Measurements from ENCODE around the gene PCDHA11.
"Not testable (repeated sequence)": the region's sequence is repeated elsewhere in the genome, so short reads cannot be mapped to it uniquely, and the experiment has no call there.

The PCDHA11 gene, protein sequence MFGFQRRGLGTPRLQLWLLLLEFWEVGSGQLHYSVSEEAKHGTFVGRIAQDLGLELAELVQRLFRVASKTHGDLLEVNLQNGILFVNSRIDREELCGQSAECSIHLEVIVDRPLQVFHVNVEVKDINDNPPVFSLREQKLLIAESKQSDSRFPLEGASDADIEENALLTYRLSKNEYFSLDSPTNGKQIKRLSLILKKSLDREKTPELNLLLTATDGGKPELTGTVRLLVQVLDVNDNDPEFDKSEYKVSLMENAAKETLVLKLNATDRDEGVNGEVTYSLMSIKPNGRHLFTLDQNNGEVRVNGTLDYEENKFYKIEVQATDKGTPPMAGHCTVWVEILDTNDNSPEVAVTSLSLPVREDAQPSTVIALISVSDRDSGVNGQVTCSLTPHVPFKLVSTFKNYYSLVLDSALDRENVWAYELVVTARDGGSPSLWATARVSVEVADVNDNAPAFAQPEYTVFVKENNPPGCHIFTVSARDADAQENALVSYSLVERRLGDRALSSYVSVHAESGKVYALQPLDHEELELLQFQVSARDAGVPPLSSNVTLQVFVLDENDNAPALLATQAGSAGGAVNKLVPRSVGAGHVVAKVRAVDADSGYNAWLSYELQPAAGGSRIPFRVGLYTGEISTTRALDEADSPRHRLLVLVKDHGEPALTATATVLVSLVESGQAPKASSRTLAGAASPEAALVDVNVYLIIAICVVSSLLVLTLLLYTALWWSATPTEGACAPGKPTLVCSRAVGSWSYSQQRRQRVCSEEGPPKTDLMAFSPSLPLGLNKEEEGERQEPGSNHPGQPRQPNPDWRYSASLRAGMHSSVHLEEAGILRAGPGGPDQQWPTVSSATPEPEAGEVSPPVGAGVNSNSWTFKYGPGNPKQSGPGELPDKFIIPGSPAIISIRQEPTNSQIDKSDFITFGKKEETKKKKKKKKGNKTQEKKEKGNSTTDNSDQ

DNA sequence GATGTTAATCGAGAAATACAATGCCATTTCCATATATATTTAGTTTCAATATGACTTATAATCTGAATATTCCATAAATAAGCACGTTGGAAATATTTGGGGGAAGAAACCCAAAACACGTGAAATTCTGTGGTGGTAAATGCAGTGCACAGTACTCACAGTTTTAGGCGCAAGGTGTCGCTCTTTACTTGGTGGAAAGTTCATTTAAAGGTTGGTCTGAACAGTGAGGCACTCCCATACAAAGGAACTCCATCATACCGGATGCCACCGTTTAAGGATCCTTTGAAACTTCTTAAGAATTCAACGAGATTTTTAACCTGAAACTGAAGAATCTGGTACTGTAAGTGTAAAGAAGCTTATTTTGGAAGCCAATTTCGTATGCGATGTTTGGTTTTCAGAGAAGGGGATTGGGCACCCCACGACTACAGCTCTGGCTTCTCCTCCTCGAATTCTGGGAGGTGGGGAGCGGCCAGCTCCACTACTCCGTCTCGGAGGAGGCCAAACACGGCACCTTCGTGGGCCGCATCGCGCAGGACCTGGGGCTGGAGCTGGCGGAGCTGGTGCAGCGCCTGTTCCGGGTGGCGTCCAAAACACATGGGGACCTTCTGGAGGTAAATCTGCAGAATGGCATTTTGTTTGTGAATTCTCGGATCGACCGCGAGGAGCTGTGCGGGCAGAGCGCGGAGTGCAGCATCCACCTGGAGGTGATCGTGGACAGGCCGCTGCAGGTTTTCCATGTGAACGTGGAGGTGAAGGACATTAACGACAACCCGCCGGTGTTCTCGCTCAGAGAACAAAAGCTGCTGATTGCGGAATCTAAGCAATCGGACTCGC lies at the start of gene PCDHA11:
Gene PCDHA11 (plus strand): TSS at position 237 of the 834 bp plus-strand sequence. CDS start 147 bp downstream, at position 384.
- Histone ChIP-seq H3K4me3 (no peak within 1 kb of the TSS), H3K27me3 (no peaks in the 10 kb centered on the region), H3K9ac (no peak within 1 kb of the TSS), H3K36me3 (no peaks in the 10 kb centered on the region), H3K4me1 (no peaks in the 10 kb centered on the region), H4K20me1 (no peaks in the 10 kb centered on the region), H3K9me3 (peaks cover 29% of the 10 kb centered on the region), H3K27ac (no peak within 1 kb of the TSS), H3K4me2 (no peak within 1 kb of the TSS)
- TF ChIP-seq Cebpa-rat (IDR thresholded peaks at IDR 0.05): no peak

DNA sequence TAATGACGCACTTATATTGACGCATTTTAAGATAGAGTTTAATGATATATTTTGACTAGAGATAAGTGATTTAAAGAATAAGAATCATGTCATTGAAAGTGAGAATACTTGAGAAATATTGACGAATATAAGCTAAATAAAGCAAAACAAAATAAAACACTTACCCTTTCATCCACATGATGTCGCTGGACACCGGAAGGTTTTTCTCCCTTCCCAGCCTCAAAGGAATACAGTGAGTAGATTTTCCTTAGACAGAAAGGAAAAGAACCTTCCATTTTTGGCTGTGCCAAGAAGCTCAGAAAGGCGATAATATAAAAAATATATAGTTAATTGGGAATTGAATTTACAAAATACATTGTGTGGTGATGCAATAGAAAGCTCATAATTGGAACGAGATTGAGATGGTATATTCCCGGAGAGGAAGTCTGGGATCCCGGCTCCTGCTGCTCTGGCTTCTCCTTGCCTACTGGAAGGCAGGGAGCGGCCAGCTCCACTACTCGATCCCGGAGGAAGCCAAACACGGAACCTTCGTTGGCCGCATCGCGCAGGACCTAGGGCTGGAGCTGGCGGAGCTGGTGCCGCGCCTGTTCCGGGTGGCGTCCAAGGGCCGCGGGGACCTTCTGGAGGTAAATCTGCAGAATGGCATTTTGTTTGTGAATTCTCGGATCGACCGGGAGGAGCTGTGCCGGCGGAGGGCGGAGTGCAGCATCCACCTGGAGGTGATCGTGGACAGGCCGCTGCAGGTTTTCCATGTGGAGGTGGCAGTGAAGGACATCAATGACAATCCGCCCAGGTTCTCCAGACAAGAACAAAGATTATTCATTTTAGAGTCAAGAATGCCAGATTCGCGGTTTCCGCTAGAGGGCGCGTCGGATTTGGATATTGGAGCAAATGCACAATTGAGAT lies 47.1 kb upstream of the PCDHA11 start, which contains the start of gene PCDHA5:
Gene PCDHA5 (plus strand): TSS at position 239 of the 906 bp plus-strand sequence.
- Histone ChIP-seq H3K9ac (no peak within 1 kb of the TSS), H3K27ac (no peak within 1 kb of the TSS), H3K4me1 (no peaks in the 10 kb centered on the region), H3K4me2 (no peak within 1 kb of the TSS), H3K36me3 (no peaks in the 10 kb centered on the region), H3K4me3 (no peak within 1 kb of the TSS), H3K27me3 (no peaks in the 10 kb centered on the region), H3K9me3 (peaks cover 34% of the 10 kb centered on the region), H4K20me1 (no peaks in the 10 kb centered on the region)
- TF ChIP-seq Cebpa-rat (IDR thresholded peaks at IDR 0.05): no peak

DNA sequence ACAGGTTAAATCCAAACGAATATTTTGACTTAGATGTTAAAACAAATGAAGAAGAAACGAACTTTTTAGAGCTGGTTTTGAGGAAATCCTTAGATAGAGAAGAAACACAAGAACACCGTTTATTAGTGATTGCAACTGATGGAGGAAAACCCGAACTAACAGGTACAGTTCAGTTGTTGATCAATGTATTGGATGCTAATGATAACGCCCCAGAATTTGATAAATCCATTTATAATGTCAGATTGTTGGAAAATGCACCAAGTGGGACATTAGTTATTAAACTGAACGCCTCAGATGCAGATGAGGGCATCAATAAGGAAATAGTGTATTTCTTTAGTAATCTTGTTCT lies 46.5 kb upstream of the PCDHA11 start:
- no peak overlapping the region for H3K4me3 ChIP-seq

DNA sequence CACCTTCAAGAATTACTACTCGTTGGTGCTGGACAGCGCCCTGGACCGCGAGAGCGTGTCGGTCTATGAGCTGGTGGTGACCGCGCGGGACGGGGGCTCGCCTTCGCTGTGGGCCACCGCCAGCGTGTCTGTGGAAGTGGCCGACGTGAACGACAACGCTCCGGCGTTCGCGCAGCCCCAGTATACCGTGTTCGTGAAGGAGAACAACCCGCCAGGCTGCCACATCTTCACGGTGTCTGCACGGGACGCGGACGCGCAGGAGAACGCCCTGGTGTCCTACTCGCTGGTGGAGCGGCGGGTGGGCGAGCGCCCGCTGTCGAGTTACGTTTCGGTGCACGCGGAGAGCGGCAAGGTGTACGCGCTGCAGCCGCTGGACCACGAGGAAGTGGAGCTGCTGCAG lies 45.8 kb upstream of the PCDHA11 start:
- H3K4me2 ChIP-seq, H3K4me3 ChIP-seq, H3K9ac ChIP-seq, H3K36me3 ChIP-seq, H3K4me1 ChIP-seq, H3K27ac ChIP-seq, H3K27me3 ChIP-seq, H4K20me1 ChIP-seq: not testable (repeated sequence)
- peaks cover 37% of the 10 kb centered on the region for H3K9me3 ChIP-seq

More for the DNA sequence above, 46.5 kb upstream of the PCDHA11 start:
- Histone ChIP-seq H4K20me1 (no peaks in the 10 kb centered on the region), H3K9ac (no peak overlapping the region), H3K27ac (no peak overlapping the region), H3K36me3 (no peaks in the 10 kb centered on the region), H3K27me3 (no peaks in the 10 kb centered on the region), H3K9me3 (peaks cover 34% of the 10 kb centered on the region), H3K4me1 (no peaks in the 10 kb centered on the region), H3K4me2 (no peak overlapping the region)
- no peak for TF ChIP-seq Cebpa-rat (IDR thresholded peaks at IDR 0.05)

DNA sequence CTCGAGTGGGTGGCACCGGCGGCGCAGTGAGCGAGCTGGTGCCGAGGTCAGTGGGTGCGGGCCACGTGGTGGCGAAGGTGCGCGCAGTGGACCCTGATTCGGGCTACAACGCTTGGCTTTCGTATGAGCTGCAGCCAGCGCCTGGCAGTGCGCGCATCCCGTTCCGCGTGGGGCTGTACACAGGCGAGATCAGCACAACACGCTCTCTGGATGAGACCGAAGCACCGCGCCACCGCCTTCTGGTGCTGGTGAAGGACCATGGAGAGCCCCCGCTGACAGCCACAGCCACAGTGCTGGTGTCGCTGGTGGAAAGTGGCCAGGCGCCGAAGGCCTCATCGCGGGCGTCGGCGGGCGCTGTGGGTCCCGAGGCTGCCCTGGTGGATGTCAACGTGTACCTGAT lies 45.3 kb upstream of the PCDHA11 start:
- Histone ChIP-seq H3K27me3 (no peaks in the 10 kb centered on the region), H4K20me1 (no peaks in the 10 kb centered on the region), H3K27ac (no peak overlapping the region), H3K9me3 (peaks cover 40% of the 10 kb centered on the region), H3K4me1 (no peaks in the 10 kb centered on the region), H3K9ac (no peak overlapping the region), H3K36me3 (no peaks in the 10 kb centered on the region), H3K4me2 (no peak overlapping the region), H3K4me3 (no peak overlapping the region)
- no peak for TF ChIP-seq Cebpa-rat (IDR thresholded peaks at IDR 0.05)

DNA sequence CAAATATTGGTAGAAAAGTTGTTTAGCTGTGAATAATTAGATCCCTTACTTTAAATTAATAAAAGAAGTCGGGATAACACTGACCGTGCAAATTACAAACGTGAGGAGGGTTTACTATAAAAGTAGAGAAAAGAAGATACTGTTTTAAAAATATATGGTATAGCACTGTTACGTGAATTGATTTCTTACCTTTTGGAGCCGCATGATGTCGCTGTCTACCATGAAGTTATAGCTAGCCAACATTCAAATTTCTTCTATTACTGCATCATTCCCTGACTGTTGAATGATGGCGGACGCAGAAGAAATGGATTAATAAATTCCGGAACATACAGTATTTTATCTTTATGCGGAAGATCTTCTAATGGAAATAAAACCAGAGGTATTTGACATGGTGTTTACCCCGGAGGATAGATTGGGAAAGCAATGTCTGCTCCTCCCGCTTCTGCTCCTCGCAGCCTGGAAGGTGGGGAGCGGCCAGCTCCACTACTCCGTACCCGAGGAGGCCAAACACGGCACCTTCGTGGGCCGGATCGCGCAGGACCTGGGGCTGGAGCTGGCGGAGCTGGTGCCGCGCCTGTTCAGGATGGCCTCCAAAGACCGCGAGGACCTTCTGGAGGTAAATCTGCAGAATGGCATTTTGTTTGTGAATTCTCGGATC lies 40.9 kb upstream of the PCDHA11 start, which contains the start of gene PCDHA6:
Gene PCDHA6 (plus strand): TSS at position 257 of the 658 bp plus-strand sequence. CDS start 132 bp downstream, at position 389.
- H4K20me1 ChIP-seq: no peaks in the 10 kb centered on the region

DNA sequence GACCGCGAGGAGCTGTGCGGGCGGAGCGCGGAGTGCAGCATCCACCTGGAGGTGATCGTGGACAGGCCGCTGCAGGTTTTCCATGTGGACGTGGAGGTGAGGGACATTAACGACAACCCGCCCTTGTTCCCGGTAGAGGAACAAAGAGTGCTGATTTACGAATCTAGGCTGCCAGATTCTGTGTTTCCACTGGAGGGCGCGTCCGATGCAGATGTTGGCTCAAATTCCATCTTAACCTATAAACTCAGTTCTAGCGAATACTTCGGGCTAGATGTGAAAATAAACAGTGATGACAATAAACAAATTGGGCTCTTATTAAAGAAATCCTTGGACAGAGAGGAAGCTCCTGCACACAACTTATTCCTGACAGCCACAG lies 40.4 kb upstream of the PCDHA11 start:
- no peaks in the 10 kb centered on the region for H3K36me3 ChIP-seq
- H4K20me1 ChIP-seq: no peaks in the 10 kb centered on the region
- no peak overlapping the region for H3K4me2 ChIP-seq
- peaks cover 35% of the 10 kb centered on the region for H3K9me3 ChIP-seq
- H3K27ac ChIP-seq: no peak overlapping the region
- TF ChIP-seq Cebpa-rat (IDR thresholded peaks at IDR 0.05): no peak
- no peak overlapping the region for H3K9ac ChIP-seq
- H3K4me3 ChIP-seq: no peak overlapping the region
- no peaks in the 10 kb centered on the region for H3K27me3 ChIP-seq
- H3K4me1 ChIP-seq: no peaks in the 10 kb centered on the region

More for the DNA sequence above, 40.9 kb upstream of the PCDHA11 start, which contains the start of gene PCDHA6:
- Histone ChIP-seq H3K4me3 (no peak within 1 kb of the TSS), H3K27ac (no peak within 1 kb of the TSS), H3K9me3 (peaks cover 40% of the 10 kb centered on the region), H3K4me1 (no peaks in the 10 kb centered on the region), H3K36me3 (no peaks in the 10 kb centered on the region), H3K4me2 (no peak within 1 kb of the TSS), H3K9ac (no peak within 1 kb of the TSS), H3K27me3 (no peaks in the 10 kb centered on the region)
- no peak for TF ChIP-seq Cebpa-rat (IDR thresholded peaks at IDR 0.05)

DNA sequence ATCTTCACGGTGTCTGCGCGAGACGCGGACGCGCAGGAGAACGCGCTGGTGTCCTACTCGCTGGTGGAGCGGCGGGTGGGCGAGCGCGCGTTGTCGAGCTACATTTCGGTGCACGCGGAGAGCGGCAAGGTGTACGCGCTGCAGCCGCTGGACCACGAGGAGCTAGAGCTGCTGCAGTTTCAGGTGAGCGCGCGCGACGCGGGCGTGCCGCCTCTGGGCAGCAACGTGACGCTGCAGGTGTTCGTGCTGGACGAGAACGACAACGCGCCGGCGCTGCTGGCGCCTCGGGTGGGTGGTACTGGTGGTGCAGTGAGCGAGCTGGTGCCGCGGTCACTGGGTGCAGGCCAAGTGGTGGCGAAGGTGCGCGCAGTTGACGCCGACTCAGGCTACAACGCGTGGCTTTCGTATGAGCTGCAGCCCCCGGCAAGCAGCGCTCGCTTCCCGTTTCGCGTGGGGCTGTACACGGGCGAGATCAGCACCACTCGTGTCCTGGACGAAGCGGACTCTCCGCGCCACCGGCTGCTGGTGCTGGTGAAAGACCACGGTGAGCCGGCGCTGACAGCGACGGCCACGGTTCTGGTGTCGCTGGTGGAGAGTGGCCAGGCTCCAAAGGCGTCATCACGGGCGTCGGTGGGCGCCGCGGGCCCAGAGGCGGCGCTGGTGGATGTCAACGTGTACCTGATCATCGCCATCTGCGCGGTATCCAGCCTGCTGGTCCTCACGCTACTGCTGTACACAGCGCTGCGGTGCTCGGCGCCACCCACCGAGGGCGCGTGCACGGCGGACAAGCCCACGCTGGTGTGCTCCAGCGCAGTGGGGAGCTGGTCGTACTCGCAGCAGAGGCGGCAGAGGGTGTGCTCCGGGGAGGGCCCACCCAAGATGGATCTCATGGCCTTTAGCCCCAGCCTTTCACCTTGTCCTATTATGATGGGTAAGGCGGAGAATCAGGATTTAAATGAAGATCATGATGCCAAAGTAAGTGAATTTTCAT lies 39.0 kb upstream of the PCDHA11 start:
- not testable (repeated sequence) for H4K20me1 ChIP-seq

More for the DNA sequence above, 39.0 kb upstream of the PCDHA11 start:
- H3K4me2 ChIP-seq, H3K27me3 ChIP-seq, H3K9ac ChIP-seq, H3K27ac ChIP-seq, H3K4me1 ChIP-seq, H3K36me3 ChIP-seq, H3K4me3 ChIP-seq: not testable (repeated sequence)
- H3K9me3 ChIP-seq: peaks cover 32% of the 10 kb centered on the region
